SH-SY5Y (cell line): ENCODE results near the gene PTX3.

Source experiments
- GATA2 ChIP-seq: IDR thresholded peaks from 2 replicates; pipeline ENCODE4 v1.6.1; 2011; ENCODE audit warnings: mild to moderate bottlenecking, low read depth, low read length
- GATA3 ChIP-seq: IDR thresholded peaks from 2 replicates; pipeline ENCODE4 v1.6.1; 2011; ENCODE audit warnings: low read depth, mild to moderate bottlenecking, low read length, moderate library complexity

DNA sequence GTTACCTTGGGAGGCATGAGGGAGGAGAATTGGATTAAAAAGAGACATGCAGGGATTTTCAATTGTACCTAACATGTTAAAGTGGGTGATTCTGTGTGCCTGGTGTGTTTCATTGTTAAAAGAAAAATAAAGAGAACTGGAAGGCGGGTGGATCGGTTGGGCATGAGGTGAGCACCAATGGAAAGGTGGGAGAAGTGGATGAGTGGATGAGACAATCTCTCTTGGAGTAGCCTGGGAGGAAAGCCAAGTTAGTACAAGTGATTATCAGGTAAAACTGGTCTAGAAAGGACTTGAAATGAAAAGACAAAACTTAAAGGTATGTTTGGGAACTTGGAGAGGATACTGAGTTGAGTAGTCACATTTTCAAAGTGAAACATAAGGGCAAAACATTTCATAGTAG lies 54.5 kb downstream of the PTX3 start:
- TF ChIP-seq GATA2 (no peak), GATA3 (no peak)
